ENCODE results near the gene TET3. TPM values are rescaled to one million over a fixed set of nuclear protein-coding genes. Genes with fewer than 3 reads are reported as not detected.

The TET3 gene
- polyA plus RNA-seq, 3 donors, result 0.79 to 18.6 (median 1.4) TPM

DNA sequence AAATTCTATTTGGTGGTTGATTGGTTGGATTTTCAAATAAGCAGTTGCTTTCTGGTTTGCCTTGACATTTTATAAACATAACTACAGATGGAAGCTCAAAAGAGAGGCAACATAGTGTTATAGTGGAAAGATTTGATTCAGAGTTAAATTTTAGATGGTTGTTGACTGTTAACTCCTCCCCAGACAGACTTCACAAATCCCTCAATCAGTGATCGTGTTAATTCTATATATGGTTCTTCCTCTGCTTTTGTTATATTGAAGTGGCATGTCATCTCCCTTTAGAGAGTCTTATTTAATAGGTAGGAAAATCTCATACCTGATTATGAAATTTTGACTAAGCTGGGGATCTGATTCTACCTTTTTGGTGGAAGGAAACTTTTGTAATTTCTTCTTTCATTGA, 38.5 kb upstream of the TET3 start:
- no peak overlapping the region for H3K4me2 ChIP-seq (replicated peaks; ENCODE audit: extremely low read depth, low read length, poor library complexity, severe bottlenecking)
- intact Hi-C loops (cut with micrococcal nuclease), result loop anchor here in 1 of 2 donors (5.0 kb wide), 2 partner anchors 36 to 76 kb away; partner anchors contain the start of gene TET3
- no CpG with 5 or more reads among the region's 1 CpG for WGBS (ENCODE audit: insufficient coverage)
- H3K4me1 ChIP-seq (ENCODE audit: control insufficient read depth in 1 of 2, insufficient read depth in 2 of 2, low read length in 2 of 2), result peaks cover 51% of the 10 kb centered on the region in 2 donors
- Mint-ChIP-seq H3K9me3 (peaks cover 0 to 1% (median 0%) of the 10 kb centered on the region in 7 donors), H3K4me3 (no peak overlapping the region), H3K36me3 (peaks cover 50 to 63% of the 10 kb centered on the region in 2 donors), H3K4me1 (peaks cover 60% of the 10 kb centered on the region), H3K27me3 (ENCODE audit: low read depth in 3 of 3) (no peaks in the 10 kb centered on the region), H3K27ac (peak overlapping the region in 3 of 7 donors; percentile 19 to 55 (median 43))
- TF ChIP-seq, protein P1, sequence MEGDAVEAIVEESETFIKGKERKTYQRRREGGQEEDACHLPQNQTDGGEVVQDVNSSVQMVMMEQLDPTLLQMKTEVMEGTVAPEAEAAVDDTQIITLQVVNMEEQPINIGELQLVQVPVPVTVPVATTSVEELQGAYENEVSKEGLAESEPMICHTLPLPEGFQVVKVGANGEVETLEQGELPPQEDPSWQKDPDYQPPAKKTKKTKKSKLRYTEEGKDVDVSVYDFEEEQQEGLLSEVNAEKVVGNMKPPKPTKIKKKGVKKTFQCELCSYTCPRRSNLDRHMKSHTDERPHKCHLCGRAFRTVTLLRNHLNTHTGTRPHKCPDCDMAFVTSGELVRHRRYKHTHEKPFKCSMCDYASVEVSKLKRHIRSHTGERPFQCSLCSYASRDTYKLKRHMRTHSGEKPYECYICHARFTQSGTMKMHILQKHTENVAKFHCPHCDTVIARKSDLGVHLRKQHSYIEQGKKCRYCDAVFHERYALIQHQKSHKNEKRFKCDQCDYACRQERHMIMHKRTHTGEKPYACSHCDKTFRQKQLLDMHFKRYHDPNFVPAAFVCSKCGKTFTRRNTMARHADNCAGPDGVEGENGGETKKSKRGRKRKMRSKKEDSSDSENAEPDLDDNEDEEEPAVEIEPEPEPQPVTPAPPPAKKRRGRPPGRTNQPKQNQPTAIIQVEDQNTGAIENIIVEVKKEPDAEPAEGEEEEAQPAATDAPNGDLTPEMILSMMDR (IDR thresholded peaks at IDR 0.05), result no peak
- no peak overlapping the region for H3K27ac ChIP-seq (ENCODE audit: low read depth in 1 of 2, low read length in 2 of 2)
- H3K27me3 ChIP-seq (ENCODE audit: control insufficient read depth in 2 of 2, insufficient read depth in 2 of 2, low read length in 2 of 2), result no peaks in the 10 kb centered on the region
- no peak overlapping the region for H3K4me3 ChIP-seq (replicated peaks in 1 of 3; ENCODE audit: low read depth in 2 of 3, low read length in 3 of 3)
- no peak overlapping the region for H2AFZ ChIP-seq (ENCODE audit: insufficient read depth, low read depth, low read length, poor library complexity, severe bottlenecking)
- peaks cover 73% of the 10 kb centered on the region for H3K79me2 ChIP-seq (ENCODE audit: insufficient read depth, low read length)
- H3K9ac ChIP-seq (ENCODE audit: insufficient read depth, low read length, poor library complexity, severe bottlenecking), result no peak overlapping the region
- DNase-seq, result no peak
- no peaks in the 10 kb centered on the region for H3K9me3 ChIP-seq (replicated peaks in 1 of 2; ENCODE audit: control insufficient read depth in 1 of 2, insufficient read depth in 1 of 2, low read length in 2 of 2)
- peaks cover 14% of the 10 kb centered on the region for H4K20me1 ChIP-seq (ENCODE audit: insufficient read depth, low read length)
- H3K36me3 ChIP-seq (replicated peaks in 1 of 2; ENCODE audit: control insufficient read depth in 1 of 2, insufficient read depth in 2 of 2, low read length in 2 of 2), result peaks cover 20 to 56% of the 10 kb centered on the region in 2 donors

DNA sequence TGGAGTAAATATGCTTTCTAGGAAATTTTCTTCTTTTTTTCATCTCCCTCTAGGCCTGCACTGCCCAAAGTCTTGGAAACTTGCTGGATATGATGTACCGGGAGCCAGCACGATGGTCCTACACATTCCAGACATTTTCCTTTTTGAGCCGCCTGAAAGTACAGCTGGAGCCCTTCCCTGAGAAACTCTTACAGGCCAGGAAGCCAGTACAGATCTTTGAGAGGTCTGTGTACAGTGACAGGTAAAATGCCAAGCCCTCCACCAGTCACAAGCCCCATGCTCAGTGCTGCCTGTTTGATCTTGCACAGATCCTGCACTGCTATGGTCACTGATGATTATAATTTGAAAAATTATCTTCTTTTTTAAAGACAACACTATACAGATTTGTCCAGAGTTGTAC, 38.0 kb upstream of the TET3 start:
- Mint-ChIP-seq H3K4me1 (peaks cover 65% of the 10 kb centered on the region), H3K27me3 (ENCODE audit: low read depth in 3 of 3) (no peaks in the 10 kb centered on the region), H3K4me3 (no peak overlapping the region), H3K36me3 (peaks cover 51 to 66% of the 10 kb centered on the region in 2 donors), H3K9me3 (peaks cover 0 to 1% (median 0%) of the 10 kb centered on the region in 7 donors), H3K27ac (peak overlapping the region in 3 of 7 donors; percentile 11 to 55 (median 54))
- WGBS (ENCODE audit: insufficient coverage), result no CpG with 5 or more reads among the region's 3 CpGs
- TF ChIP-seq, protein P1 (IDR thresholded peaks at IDR 0.05), result no peak
- H3K27ac ChIP-seq (ENCODE audit: low read depth in 1 of 2, low read length in 2 of 2), result peak overlapping the region in 1 of 2 donors; percentile 79
- H4K20me1 ChIP-seq (ENCODE audit: insufficient read depth, low read length), result peaks cover 14% of the 10 kb centered on the region
- H2AFZ ChIP-seq (ENCODE audit: insufficient read depth, low read depth, low read length, poor library complexity, severe bottlenecking), result no peak overlapping the region
- no peaks in the 10 kb centered on the region for H3K27me3 ChIP-seq (ENCODE audit: control insufficient read depth in 2 of 2, insufficient read depth in 2 of 2, low read length in 2 of 2)
- peaks cover 23 to 58% of the 10 kb centered on the region in 2 donors for H3K36me3 ChIP-seq (replicated peaks in 1 of 2; ENCODE audit: control insufficient read depth in 1 of 2, insufficient read depth in 2 of 2, low read length in 2 of 2)
- DNase-seq, result no peak
- H3K4me2 ChIP-seq (replicated peaks; ENCODE audit: extremely low read depth, low read length, poor library complexity, severe bottlenecking), result no peak overlapping the region
- H3K9ac ChIP-seq (ENCODE audit: insufficient read depth, low read length, poor library complexity, severe bottlenecking), result no peak overlapping the region
- peaks cover 56% of the 10 kb centered on the region in 2 donors for H3K4me1 ChIP-seq (ENCODE audit: control insufficient read depth in 1 of 2, insufficient read depth in 2 of 2, low read length in 2 of 2)
- intact Hi-C loops (cut with micrococcal nuclease), result loop anchor here in 1 of 2 donors (5.0 kb wide), 2 partner anchors 36 to 76 kb away; partner anchors contain the start of gene TET3
- H3K4me3 ChIP-seq (replicated peaks in 1 of 3; ENCODE audit: low read depth in 2 of 3, low read length in 3 of 3), result no peak overlapping the region
- H3K9me3 ChIP-seq (replicated peaks in 1 of 2; ENCODE audit: control insufficient read depth in 1 of 2, insufficient read depth in 1 of 2, low read length in 2 of 2), result no peaks in the 10 kb centered on the region
- H3K79me2 ChIP-seq (ENCODE audit: insufficient read depth, low read length), result peaks cover 73% of the 10 kb centered on the region
